ENCODE data around the gene VSIR.
A peak's percentile ranks its signal among the peaks of the same experiment; 100 is the strongest.

Gene VSIR

DNA sequence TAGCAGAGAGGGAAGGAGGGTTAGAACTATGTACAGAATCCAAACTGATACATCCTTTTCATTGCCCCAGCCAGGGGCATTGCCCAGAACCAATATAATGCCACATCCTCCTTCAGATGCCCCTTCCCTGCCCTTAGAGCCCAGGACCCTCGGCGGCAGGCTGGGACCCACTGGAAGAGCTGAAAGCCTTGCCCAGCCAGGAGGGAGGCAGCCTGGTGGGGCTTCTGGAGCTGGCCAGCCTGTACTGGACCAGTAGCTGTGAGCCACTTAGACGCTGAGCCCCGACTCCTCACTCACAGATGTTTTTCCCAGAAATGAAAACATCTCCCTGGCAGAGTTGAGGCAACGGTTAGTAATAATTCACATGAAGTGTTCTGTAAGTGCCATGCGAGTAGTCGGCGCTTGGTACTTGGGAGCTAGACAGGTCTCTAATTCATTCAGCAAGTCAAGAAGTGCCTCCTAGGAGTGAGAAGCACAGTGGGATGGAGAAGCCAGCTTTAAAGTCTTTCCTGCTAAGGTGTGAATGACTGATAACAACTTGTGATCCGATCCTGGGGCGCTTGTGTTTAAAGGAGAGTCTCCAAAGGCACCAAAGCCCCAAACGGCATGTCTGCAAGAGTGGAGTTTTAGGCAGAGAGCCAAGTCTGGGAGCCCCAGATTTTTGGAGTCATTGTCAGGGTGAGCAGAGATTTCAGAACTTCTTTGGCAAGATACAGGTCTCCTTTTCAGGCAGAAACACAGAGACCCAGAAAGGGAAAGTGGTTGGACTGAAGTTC lies 9.8 kb downstream of the VSIR start:
- no peak for DNase-seq (ENCODE audit: low read depth)

DNA sequence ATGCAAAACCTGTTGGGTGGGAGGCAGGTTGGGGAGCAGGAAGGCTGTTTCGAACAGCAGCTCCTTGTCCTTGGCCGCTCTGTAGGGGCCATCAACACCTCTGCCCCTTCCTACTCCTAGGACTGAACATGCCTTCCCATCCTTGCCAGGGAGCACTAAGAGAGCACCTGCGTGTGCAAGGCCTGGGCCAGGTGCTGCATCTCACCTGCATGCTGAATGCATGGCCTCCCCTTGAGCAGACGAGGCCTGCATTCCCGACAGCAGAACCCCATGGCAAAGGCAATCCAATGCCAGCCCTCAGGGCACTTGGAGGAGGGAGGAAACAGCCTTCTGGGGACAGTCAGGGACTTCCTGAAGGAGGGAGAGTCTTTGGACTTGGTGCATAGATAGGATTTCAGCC lies 11.0 kb downstream of the VSIR start:
- no peak for DNase-seq (ENCODE audit: low read depth)

DNA sequence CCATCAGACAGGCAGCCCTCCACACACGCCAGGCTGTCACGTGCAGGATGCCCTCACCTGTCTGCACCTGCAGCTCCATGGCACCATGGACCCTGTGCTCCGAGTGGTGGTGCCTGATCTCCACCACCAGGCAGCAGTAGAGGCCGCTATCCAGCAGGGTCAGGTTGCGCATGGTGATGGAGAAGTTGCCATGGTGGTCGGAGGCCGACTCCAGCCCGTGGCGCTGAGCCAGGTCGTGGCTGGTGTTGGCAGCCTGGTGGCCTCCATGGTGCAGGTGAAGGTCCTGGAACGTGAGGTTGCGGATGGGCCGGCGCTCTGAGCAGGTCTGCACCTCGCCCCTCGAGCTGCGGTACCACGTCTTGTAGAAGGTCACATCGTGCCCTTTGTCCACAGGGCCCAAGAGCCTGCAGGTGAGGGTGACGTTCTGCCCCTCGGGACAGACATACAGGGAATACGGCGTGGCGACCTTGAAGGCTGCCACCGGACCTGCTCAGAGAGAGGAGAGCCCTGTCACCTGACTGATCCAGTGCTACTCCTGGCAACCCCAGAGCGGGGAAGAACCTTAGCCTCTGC lies 11.7 kb downstream of the VSIR start:
- no peak for DNase-seq (ENCODE audit: low read depth)

DNA sequence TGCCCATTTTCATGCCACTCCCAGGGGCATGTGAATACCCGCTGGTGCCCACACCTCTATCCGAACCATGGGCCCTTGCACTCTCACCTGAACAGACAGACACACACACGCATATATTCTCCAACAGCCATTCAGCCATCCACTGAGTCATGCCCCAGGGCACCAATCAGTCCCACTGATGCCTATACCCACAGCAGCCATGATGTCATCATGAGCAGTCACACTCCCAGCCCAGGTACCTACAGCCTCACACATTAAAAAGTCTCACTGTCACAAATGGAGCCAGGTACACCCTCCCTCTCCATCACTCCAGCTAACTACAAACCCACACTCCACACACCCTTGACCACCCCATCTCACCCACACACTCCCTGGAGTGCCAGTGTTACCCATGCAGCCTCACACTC lies 12.2 kb downstream of the VSIR start:
- peak; percentile 37 for DNase-seq (ENCODE audit: low read depth)

DNA sequence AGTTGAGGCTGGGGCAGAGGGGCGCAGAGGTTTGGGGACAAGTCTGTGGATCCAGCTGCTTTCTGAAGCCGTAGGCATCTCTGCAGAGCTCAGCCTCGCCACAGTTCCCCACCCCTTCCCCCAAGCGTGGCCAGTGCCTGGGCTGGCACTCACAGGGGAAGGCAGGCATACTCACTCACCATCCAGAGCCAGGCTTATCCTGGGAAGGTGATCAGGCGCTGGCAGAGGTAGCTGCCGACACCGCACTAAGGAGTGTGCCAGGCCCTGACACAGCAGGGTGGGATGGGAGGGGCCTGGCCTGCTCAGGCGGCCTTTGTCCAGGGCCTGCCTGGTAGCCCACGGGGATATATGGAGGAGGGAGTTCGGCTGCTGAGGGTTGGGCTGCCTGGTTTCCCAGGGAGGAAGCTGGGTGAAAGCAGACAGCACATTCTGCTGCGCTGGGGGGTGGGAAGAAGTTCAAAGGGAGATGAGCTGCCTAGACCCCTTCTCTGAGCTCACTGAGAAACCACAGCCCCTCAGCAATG lies 15.9 kb downstream of the VSIR start:
- no peak for DNase-seq (ENCODE audit: low read depth)

DNA sequence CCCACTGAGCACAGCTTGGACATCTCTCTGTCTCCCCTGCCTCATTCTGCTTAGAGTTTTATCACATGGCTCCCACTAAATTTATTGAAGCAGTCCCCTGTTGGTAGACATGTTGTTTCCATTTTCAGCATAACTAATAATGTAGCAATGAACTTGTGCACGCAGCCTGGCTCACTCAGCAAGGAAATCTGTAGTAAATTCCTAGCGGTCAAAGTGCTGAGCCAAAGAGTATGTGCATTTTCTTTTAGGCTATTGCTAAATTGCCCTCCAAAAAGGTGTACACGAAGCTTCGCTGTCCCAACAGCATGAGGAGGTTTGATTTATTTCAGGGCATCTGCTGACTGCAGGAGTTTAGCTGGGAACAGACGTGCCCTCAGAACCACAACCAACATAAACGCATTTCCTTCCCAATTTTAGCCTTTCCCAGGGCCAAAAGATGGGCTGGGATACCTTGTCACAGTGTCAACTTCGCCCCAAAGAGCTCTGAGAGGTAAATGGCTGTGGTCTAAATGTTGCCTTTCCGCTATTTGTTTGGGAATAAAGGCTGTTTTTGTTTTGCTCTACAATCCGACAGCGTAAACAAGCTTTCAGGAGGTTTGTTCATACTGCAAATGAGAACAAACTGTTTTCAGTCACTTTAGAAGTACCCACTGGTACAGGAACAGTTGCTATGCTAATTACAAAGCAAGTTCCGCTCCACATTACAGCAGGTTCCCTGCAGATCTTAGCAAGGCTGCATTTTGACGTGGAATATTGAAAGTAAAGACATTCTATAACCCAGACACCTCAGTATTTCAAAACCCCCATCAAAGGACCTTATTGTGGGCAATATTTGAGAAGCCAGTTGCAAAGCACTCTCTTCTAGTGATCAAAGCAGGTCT lies 16.8 kb downstream of the VSIR start:
- no peak for DNase-seq (ENCODE audit: low read depth)

DNA sequence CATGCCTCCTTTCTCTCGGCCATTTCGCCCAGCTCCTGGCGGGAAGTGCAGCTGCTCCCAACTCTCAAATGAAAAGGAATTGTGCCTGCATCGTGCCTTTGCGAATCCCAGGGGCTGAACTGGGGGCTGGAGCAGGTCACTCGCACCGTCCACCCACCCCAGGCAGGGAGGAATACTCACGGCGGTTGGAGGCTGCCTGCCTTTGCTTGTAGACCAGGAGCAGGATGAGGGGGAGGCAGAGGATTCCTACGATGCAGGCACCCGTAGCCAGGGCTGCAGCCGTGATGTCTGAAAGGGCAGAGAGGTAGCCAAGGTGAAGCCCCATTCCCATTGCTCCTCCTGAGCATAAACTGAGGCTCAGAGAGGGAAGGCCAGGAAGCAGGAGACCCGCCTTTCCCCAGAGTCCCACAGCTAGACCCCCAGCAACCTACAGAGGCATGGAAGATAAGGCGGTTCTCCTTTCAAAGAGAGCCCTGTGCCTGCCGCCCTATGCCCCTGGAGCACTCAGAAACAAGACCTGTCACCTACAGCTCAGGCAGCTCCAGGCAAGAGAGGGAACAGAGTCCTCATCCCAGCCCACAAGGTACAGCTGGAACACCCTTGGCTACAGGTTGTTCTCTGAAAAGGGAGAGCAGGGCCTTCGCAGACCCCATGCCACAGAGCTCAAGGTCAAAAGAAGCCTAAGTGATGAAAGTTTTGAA lies 18.0 kb downstream of the VSIR start:
- no peak for DNase-seq (ENCODE audit: low read depth)

DNA sequence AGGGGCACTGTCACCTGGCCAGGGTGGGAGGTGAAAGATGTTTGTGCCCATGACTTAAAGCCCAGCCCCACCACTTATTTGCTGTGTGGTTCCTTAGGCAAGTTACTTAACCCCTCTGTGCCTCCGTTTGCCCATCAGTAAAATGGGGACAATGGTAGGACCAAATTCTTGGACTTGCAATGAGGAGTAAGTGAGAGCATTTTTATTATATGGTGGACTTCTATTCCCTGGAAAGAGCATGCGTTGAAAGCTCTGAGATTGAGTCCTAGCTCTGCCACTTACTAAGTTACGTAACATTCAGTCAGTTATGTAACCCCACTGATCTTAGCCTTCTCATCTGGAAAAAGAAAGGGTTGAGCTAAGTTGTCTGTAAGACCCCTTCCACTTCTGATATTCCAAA lies 18.8 kb downstream of the VSIR start:
- DNase-seq (ENCODE audit: low read depth): no peak

DNA sequence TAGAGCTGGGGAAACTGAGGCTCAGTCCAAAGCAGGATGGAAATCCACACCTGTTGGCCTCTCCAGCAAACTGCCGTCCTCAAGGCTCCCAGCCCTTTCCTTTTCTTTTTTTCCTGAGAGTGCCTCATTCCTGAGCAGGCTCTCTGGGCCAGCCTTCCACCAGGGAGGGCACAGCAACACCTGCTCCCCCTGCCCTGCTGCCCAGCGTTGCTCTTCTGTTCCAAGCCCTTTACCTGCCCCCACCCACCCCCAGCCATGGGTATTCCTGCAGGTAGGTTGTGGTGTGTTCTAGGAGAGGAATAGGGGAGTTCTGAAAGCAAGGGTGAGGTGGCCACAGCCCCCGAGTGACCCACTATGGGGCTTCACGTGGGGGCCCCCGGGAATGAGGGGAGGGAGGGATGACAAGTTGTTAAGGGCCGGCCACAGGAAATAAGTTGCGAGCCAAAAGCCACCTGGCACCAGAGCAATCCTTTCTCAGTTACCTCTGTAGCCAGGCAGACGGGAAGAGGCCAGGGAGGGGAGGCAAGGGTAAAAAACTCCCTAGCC lies 19.3 kb downstream of the VSIR start:
- no peak for DNase-seq (ENCODE audit: low read depth)

DNA sequence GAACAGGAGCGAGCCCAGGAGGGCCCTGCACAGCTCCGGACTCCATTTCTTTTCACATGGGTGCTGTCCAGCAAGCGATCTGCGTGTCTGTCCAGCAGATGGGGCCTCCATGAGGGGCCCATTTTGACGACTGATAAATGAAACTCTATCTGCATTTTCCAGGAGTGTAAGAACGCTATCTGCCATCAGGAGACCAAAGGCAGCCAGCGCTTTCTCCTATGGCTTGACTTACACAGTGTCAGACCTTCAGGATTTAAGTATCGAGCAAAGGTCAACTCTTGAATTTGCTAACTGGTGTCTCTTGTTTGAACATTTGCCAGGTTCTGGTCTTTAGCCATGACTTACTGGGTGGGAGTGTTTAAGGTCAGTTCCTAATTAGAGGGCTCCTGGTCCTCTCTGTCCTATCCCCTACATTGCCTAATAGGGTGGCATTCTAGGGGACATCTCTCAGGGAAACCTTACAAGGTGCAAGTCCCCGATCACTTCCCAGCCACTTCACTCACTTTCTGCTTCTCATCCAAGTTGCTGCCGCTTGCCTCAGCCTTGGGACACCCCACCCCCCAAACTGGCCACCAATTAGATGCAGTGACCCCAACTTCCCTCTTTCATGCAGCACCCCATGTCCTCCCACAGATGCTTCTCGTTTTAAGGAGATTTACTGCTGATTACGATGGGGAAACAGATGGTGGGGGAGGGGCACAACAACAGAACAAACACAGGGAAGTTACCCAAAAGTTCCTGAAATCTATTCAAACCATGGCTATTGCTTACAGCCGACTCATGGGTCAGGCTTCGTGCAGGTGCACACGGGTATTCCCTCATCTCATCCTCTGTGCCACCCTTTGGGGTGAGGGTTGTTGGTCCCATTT lies 20.0 kb downstream of the VSIR start:
- DNase-seq (ENCODE audit: low read depth): no peak

DNA sequence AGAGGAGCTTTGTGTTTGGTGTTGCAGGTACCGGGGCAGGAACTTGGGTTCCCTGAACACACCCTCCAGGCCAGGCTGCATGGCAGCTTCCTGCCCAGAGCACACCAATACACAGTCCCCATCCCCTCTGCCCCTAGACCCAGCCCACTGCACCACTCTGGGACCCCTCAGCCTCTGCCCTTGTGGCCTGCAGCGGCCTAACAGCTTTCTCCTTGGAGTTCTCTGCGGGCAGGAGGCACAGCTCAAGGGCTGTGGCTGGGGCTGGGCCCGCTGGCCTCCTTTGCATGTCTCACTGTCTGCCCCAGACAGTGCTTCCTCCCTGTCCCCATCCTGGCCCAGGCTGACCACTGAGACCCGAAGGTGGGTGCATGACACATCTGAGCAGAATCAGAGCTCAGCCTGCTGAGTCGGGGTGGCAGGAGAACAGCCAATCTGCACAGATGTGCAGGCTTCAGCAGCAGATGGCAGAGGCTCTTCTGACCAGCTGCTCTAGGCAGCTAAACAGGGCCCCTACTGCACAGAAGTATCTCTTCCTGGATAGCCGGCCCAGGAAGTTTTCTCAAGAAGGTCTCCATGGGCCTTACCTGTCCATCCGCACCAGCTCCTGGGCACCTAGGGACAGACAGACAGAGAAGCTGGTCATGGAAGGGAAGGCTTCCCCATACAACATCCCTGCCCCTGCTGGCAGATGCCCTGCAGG lies 20.8 kb downstream of the VSIR start:
- DNase-seq (ENCODE audit: low read depth): no peak

DNA sequence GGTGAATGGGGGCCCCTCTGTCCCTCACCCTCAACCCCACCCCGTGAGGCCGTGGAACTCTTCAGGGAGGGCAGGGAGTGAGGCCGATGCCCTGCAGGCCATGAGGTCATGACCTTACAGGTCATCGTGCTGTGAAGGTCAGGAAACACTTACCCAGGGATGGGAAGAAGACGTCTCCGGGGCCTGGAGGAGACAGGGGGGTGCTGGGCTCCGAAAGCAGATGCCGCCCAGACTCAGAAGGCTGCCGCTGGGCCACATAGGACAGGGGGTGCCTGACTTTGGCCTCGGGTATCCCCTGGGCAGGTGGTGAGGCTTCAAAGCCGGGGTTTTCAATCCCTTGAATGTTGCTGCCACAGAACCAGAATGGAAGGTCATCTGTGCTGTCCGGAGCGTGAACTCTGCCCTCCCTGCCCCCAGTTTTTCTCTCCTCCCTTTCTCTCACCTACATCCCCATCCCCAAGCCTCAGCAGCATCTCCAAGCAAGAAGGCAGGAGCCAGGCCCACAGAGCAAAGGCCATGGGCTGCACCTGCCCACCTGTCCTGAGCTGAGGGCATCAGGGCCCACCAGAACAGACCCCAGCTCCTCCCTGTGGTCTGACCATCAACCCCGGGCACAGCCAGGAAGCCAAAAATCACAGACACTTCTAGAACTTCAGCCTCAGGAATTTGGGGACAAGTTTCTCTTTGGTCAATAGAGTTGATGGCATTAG lies 21.6 kb downstream of the VSIR start:
- DNase-seq (ENCODE audit: low read depth): no peak

DNA sequence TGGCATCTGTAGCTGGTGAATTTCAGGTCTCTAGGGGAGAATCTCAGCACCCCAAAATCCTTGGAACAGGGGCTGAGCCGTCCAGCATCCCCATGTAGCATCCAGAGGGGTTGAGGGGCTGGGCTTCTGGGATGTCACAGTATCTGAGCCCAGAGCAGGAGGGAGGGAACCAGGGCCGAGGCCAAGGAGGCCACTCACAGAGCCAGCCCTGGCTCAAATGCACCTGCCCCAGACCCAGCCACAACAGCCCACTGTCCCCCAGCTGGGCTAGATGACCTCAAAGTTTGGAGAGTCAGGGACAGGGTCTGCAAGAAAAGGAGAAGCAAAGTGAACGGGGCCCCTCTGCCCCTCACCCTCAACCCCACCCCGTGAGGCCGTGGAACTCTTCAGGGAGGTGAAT lies 22.3 kb downstream of the VSIR start:
- no peak for DNase-seq (ENCODE audit: low read depth)

DNA sequence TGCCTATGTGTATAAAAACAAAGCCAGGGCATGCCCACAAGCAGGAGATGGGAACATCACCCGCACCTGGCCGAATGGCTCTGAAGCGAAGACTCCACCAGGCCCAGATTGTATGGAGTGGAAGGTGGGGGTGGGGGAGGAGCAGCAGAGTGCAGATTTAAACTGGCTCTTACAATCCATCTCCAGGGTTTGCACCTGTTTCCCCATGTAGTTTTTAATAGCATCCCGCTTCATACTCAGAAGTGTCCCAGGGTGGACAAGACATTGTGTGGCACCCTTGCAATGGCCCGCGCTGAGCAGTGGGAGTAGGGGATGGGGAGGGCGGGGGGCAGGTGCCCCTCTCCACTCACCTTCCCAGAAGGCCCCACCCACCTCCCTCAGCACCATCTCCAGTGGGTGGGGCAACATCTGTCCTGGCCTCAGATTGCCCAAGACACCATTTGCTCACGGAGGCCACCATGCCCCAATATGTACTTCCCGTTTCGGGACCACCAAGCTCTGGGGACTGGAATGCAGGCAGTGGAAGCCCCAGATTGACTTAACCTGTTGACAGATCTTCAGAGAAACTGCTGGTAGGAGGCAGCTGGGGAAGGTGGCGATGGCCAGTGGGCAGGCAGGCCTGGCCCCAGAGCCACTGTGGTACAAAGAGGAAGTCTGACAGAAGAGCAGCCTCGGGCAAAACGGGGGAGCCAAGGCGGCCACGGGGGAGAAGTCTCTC lies 23.0 kb downstream of the VSIR start:
- DNase-seq (ENCODE audit: low read depth): no peak

DNA sequence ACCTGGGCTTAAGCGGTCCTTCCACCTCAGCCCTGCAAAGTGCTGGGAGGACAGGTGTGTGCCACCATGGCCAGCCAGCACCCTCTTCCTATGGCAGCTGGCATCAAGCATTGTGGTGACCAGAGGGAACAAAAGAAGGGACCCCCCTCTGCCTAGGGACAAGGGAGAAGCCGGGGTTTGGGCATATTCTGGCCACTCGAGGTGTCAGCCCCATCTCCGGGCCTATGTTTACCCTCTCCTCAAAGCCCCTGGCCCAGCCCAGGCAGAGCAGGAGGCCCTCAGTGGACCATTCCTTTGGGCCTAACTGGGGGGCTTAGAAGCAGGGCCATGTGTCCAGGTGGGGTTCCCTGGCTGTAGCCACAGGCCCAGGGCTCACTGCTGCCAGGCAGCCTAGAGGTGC lies 23.9 kb downstream of the VSIR start:
- DNase-seq (ENCODE audit: low read depth): no peak

DNA sequence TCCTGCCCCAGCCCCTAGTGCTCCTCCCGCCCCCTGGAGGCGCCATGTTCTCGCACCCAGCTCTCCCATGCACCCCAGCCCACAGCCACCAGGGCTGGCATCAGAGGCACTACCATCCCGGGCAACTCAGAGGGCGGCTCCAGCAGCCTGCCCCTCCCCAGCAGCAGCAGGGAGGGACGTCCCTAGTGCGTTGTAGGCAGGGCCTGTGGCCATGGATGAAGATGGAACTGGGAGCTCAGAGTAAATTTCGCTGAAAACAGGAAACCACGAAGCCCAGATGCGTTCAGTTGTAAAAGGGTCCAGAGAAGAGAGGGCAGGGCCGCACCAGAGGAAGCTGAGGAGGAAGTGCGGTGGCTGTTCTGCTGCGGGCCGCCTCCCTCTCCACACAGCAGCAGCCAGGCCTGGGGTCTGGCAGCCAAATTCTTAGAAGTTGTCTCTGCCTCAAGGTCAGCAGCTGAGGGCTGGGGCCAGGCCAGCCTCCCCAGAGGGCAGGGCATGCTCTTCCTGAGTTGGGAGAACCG lies 24.6 kb downstream of the VSIR start:
- peak; percentile 44 for DNase-seq (ENCODE audit: low read depth)

DNA sequence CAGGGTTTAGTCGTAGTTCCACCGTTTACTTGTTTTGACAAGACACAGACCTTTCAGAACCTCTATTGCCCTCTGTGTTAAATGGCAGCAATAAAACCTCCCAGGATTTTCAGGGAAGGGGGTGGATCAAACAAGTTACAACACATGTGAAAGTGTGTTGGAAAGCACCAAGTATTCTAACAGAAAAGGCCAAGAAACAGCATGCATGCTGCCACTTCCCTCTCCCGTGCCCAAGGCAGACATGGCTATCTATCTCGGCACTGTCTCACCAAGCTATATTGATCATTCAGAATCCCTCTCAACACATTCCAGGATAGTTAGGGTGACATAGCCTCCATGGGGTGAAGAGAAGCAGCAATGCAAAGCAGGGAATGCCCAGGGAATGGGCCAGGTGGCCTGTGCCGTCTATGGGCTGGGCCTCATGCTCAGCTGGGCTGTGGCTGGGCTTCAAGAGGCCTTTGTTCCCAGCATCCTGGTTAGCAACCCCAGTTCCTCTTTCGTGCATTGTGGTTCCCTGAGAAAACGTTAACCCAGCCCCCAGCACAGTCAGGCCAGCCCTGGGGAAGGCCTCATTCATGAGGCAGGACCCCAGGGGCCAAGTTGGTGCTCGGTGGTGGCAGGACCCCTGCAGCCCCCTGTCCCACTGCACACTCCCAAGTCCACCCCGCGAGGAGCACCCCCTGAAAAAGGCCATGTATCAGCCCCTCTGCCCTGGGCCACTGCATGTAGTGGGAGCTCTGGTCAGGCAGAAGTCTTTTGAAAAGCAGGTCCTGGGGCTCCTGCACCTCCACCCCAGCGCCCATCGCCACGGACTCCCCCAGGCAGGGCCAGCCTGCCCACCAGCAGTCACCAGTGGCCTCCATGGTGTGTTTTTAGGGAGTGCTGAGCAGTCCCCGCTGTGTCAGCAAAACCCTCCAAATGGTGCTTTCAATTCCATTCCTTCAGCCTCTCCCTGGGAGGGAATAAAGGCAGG lies 25.5 kb downstream of the VSIR start:
- no peak for DNase-seq (ENCODE audit: low read depth)

Data from activated T-helper 9 cell treated with anti-CD3 and anti-CD28 coated beads, Interleukin-2, amount 50 U/mL, for 16 hours (primary cell).